ENCODE data around the gene RIPK4. TPM values are rescaled to one million over a fixed set of nuclear protein-coding genes. Genes with fewer than 3 reads are reported as not detected.

RIPK4 gene
- total and polyA plus RNA-seq, 4 donors, result 4.7 to 22.6 (median 8.5) TPM

DNA sequence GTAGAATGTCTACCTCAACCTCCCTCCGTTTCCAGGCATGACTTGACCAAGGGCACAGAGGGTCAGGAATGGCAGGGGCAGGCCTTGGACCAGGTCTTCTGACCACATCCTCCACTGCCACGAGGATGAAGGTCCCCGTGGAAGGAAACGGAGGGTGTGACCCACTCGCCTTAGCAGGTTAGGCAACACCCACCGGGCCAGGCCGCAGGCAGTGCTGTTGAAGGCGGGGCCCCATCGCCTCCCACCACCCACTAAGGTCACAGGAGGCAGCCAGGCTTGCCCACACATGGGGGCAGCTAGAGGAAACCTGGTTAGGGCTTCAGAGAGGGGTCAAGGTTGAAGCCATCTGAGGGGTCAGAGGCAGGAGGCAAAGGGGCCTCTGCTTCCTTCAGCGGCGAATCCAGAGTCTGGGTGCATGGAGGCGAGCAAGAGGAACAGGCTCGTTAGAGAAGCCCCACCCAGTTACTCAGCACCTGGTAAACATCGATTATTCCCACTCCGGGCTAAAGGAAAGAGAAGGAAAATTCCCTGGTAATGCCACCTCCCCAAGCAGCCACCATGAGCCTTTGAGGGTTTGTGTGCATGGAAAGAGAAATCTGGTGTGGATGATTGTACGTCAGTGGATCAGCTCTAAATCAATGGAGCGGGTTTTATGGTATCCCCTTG is 37.0 kb downstream of the RIPK4 start:
- no peaks in the 10 kb centered on the region for H3K9me3 ChIP-seq (ENCODE audit: control insufficient read depth in 4 of 4, low read length in 3 of 4)
- H3K27ac ChIP-seq (ENCODE audit: low read depth in 1 of 2, low read length in 2 of 2), result no peak overlapping the region
- no peak for DNase-seq (ENCODE audit: low spot score)
- no peak overlapping the region for H3K9ac ChIP-seq (ENCODE audit: low read depth in 1 of 2, low read length in 2 of 2)
- no peak overlapping the region for H3K4me3 ChIP-seq (ENCODE audit: low read depth in 1 of 3, low read length in 3 of 3)
- WGBS, result 76% methylated on average over 17 of the region's 17 CpGs
- H3K4me1 ChIP-seq (ENCODE audit: control insufficient read depth in 4 of 4, insufficient read depth in 4 of 4, low read length in 3 of 4), result no peaks in the 10 kb centered on the region
- no peak for TF ChIP-seq NR2F2 (IDR thresholded peaks at IDR 0.05)
- no peak for TF ChIP-seq SP1 (IDR thresholded peaks at IDR 0.05)
- TF ChIP-seq, protein P1, sequence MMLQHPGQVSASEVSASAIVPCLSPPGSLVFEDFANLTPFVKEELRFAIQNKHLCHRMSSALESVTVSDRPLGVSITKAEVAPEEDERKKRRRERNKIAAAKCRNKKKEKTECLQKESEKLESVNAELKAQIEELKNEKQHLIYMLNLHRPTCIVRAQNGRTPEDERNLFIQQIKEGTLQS (IDR thresholded peaks at IDR 0.05), result no peak
- no peak for TF ChIP-seq FOXA1 (IDR thresholded peaks at IDR 0.05)
- TF ChIP-seq, protein P2, sequence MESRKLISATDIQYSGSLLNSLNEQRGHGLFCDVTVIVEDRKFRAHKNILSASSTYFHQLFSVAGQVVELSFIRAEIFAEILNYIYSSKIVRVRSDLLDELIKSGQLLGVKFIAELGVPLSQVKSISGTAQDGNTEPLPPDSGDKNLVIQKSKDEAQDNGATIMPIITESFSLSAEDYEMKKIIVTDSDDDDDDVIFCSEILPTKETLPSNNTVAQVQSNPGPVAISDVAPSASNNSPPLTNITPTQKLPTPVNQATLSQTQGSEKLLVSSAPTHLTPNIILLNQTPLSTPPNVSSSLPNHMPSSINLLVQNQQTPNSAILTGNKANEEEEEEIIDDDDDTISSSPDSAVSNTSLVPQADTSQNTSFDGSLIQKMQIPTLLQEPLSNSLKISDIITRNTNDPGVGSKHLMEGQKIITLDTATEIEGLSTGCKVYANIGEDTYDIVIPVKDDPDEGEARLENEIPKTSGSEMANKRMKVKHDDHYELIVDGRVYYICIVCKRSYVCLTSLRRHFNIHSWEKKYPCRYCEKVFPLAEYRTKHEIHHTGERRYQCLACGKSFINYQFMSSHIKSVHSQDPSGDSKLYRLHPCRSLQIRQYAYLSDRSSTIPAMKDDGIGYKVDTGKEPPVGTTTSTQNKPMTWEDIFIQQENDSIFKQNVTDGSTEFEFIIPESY (IDR thresholded peaks at IDR 0.05), result no peak
- no peak for TF ChIP-seq TAF1 (conservative IDR thresholded peaks at IDR 0.05)
- TF ChIP-seq, protein P3, sequence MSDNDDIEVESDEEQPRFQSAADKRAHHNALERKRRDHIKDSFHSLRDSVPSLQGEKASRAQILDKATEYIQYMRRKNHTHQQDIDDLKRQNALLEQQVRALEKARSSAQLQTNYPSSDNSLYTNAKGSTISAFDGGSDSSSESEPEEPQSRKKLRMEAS (IDR thresholded peaks at IDR 0.05), result no peak
- no peak for TF ChIP-seq HNF4A (conservative IDR thresholded peaks at IDR 0.05)
- TF ChIP-seq JUND (IDR thresholded peaks at IDR 0.05), result no peak
- H3K27me3 ChIP-seq (ENCODE audit: control insufficient read depth in 4 of 4, insufficient read depth in 4 of 4, low read length in 3 of 4), result no peaks in the 10 kb centered on the region
- no peaks in the 10 kb centered on the region for H3K36me3 ChIP-seq (ENCODE audit: control insufficient read depth in 4 of 4, insufficient read depth in 3 of 4, low read depth in 1 of 4, low read length in 3 of 4)

DNA sequence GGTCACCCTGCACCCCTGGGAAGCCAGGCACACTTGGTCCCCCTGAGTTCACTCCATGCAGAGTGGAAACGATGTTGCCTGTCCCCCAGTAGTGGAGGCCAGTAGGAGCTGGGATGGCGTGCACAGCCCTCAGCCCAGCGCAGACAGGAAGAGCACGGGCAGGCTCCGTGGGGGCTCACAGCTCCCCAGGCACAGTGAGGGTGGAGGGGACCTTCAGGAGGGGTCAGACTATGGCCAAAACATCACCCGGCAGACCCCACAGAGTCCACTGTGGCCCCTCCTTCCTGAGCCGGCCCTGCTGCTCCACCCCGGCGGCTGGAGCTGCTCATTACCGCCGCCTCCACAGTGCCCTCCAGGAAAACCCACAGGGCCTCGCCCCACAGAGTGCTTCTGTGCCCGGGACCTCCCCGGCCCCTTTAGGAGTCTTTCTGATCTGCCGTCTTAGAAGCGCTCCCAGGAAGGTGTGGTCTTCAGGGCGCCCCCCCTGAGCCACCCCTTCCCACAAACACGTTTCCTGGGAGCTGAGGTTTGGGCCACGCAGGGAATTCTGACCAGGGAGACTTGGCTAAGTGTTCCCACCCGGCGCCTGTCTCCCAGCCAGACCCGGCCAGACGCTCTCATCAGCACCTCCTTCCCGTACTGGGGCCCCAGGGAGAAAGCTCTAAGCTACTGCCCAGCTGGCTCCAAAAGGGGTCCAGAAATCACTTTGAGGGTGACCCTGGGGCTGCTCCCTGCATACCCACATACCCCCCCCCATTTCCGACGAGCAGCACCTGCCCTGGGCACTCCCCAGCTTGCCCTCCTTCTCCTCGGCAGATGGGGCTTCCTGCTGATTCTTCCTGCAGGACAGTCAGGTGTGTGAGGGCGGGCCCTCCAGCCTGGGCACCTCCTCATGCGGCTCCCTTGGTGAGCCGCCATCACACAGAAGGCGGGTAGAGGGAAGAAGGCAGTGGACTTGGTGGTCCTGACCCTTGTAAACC is 38.8 kb downstream of the RIPK4 start:
- no peak for DNase-seq (ENCODE audit: low spot score)
- TF ChIP-seq, protein P3 (IDR thresholded peaks at IDR 0.05), result no peak
- TF ChIP-seq, protein P4, sequence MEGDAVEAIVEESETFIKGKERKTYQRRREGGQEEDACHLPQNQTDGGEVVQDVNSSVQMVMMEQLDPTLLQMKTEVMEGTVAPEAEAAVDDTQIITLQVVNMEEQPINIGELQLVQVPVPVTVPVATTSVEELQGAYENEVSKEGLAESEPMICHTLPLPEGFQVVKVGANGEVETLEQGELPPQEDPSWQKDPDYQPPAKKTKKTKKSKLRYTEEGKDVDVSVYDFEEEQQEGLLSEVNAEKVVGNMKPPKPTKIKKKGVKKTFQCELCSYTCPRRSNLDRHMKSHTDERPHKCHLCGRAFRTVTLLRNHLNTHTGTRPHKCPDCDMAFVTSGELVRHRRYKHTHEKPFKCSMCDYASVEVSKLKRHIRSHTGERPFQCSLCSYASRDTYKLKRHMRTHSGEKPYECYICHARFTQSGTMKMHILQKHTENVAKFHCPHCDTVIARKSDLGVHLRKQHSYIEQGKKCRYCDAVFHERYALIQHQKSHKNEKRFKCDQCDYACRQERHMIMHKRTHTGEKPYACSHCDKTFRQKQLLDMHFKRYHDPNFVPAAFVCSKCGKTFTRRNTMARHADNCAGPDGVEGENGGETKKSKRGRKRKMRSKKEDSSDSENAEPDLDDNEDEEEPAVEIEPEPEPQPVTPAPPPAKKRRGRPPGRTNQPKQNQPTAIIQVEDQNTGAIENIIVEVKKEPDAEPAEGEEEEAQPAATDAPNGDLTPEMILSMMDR (IDR thresholded peaks at IDR 0.05; ENCODE audit: low read depth, low read length, missing input control), result no peak
- no peak for TF ChIP-seq GABPA (IDR thresholded peaks at IDR 0.05 in 1 of 2, conservative IDR thresholded peaks at IDR 0.05 in 1 of 2)
- TF ChIP-seq, protein P2 (IDR thresholded peaks at IDR 0.05), result no peak
- TF ChIP-seq TAF1 (conservative IDR thresholded peaks at IDR 0.05), result no peak
- no peak for TF ChIP-seq YY1 (IDR thresholded peaks at IDR 0.05)
- TF ChIP-seq HNF4A (conservative IDR thresholded peaks at IDR 0.05), result no peak
- no peak for TF ChIP-seq RAD21 (IDR thresholded peaks at IDR 0.05)
- TF ChIP-seq EGR1 (IDR thresholded peaks at IDR 0.05; ENCODE audit: low read depth in 2 of 2), result no peak
- TF ChIP-seq, protein P5, sequence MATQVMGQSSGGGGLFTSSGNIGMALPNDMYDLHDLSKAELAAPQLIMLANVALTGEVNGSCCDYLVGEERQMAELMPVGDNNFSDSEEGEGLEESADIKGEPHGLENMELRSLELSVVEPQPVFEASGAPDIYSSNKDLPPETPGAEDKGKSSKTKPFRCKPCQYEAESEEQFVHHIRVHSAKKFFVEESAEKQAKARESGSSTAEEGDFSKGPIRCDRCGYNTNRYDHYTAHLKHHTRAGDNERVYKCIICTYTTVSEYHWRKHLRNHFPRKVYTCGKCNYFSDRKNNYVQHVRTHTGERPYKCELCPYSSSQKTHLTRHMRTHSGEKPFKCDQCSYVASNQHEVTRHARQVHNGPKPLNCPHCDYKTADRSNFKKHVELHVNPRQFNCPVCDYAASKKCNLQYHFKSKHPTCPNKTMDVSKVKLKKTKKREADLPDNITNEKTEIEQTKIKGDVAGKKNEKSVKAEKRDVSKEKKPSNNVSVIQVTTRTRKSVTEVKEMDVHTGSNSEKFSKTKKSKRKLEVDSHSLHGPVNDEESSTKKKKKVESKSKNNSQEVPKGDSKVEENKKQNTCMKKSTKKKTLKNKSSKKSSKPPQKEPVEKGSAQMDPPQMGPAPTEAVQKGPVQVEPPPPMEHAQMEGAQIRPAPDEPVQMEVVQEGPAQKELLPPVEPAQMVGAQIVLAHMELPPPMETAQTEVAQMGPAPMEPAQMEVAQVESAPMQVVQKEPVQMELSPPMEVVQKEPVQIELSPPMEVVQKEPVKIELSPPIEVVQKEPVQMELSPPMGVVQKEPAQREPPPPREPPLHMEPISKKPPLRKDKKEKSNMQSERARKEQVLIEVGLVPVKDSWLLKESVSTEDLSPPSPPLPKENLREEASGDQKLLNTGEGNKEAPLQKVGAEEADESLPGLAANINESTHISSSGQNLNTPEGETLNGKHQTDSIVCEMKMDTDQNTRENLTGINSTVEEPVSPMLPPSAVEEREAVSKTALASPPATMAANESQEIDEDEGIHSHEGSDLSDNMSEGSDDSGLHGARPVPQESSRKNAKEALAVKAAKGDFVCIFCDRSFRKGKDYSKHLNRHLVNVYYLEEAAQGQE (IDR thresholded peaks at IDR 0.05), result no peak
- TF ChIP-seq FOXA1 (IDR thresholded peaks at IDR 0.05), result no peak
- TF ChIP-seq NR2F2 (IDR thresholded peaks at IDR 0.05), result no peak
- TF ChIP-seq, protein P1 (IDR thresholded peaks at IDR 0.05), result no peak
- TF ChIP-seq SP1 (IDR thresholded peaks at IDR 0.05), result no peak
- no peak for TF ChIP-seq FOXA2 (IDR thresholded peaks at IDR 0.05)
- TF ChIP-seq JUND (IDR thresholded peaks at IDR 0.05), result no peak
- H3K36me3 ChIP-seq (ENCODE audit: control insufficient read depth in 4 of 4, insufficient read depth in 3 of 4, low read depth in 1 of 4, low read length in 3 of 4), result no peaks in the 10 kb centered on the region
- no peaks in the 10 kb centered on the region for H3K27me3 ChIP-seq (ENCODE audit: control insufficient read depth in 4 of 4, insufficient read depth in 4 of 4, low read length in 3 of 4)
- no peaks in the 10 kb centered on the region for H3K4me1 ChIP-seq (ENCODE audit: control insufficient read depth in 4 of 4, insufficient read depth in 4 of 4, low read length in 3 of 4)
- WGBS, result 86% methylated on average over 31 of the region's 31 CpGs
- H3K9me3 ChIP-seq (ENCODE audit: control insufficient read depth in 4 of 4, low read length in 3 of 4), result no peaks in the 10 kb centered on the region
- H3K27ac ChIP-seq (ENCODE audit: low read depth in 1 of 2, low read length in 2 of 2), result no peak overlapping the region
- H3K9ac ChIP-seq (ENCODE audit: low read depth in 1 of 2, low read length in 2 of 2), result no peak overlapping the region
- H3K4me3 ChIP-seq (ENCODE audit: low read depth in 1 of 3, low read length in 3 of 3), result no peak overlapping the region
